Activated naive CD8-positive, alpha-beta T cell treated with anti-CD3 and anti-CD28 coated beads for 36 hours (primary cell): Measurements from ENCODE around the gene RELN. TPM values are rescaled to one million over a fixed set of nuclear protein-coding genes. Genes with fewer than 3 reads are reported as not detected.

Experiments
- DNase-seq: peaks from one replicate; pipeline ENCODE4 v3.0.0; 2021
- H3K27ac Mint-ChIP-seq: one replicate; pipeline ENCODE4 v1.8.0; 2022; ENCODE audit warnings: mild to moderate bottlenecking, moderate library complexity, mixed read lengths
- H3K27me3 Mint-ChIP-seq: one replicate; pipeline ENCODE4 v1.8.0; 2022; ENCODE audit warnings: mild to moderate bottlenecking, mixed read lengths
- H3K36me3 Mint-ChIP-seq: one replicate; pipeline ENCODE4 v1.8.0; 2021; ENCODE audit warnings: mild to moderate bottlenecking, mixed read lengths
- H3K4me1 Mint-ChIP-seq: one replicate; pipeline ENCODE4 v1.8.0; 2021; ENCODE audit warnings: mixed read lengths
- H3K4me3 Mint-ChIP-seq: one replicate; pipeline ENCODE4 v1.8.0; 2022; ENCODE audit warnings: mild to moderate bottlenecking, moderate library complexity, mixed read lengths
- H3K9me3 Mint-ChIP-seq: one replicate; pipeline ENCODE4 v1.8.0; 2022; ENCODE audit warnings: mixed read lengths
- total RNA-seq, 2 experiments: library from RNA; stranded (reverse); gene quantifications; one replicate each; pipeline ENCODE4 v1.2.3, GENCODE V29; 2021

RELN gene
- total RNA-seq, 2 experiments from 2014 or later, result not detected

DNA sequence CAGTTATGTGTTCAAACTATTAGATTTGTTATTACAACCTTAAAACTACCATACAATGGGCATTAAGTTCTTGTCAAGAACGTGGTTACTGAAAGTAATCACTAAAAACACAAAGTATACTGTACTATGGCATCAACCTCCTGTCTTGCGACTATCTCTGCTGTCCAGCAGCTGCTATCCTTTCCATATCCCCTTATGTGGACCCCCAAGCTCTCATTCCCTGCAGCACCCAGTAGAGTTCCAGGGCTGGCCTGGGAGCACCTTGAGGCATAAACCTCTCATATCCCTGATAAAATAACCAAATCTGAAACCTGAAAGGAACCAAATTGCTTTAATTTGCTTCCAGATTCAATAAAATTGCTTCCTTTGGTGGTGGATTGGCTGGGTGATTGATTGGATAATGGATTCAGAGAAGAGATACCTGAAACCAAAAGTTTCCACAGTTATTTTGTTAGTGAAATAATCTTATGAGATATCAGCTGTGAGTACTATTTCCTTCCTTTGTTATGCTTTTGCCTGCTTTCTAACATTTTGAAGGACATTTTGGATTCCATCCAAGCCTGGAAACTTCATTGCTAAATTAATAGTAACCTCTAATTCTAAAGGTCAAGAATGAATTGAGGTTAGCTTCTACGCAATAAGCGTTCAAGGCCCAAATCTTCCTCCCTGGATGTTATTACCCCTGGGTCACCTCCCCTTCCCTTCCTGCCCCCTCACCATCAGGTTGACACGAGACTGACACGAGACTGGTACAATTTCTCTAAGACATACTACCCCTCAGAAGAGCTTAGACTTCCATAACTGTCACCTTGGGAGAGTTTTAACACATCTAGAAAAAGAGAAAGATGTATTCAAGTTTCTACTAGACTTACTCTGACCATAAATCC is 48.8 kb downstream of the RELN start:
- no peak for DNase-seq
- H3K27me3 Mint-ChIP-seq, result peaks cover 16% of the 10 kb centered on the region
- H3K36me3 Mint-ChIP-seq, result no peaks in the 10 kb centered on the region
- no peak overlapping the region for H3K27ac Mint-ChIP-seq
- H3K4me3 Mint-ChIP-seq, result no peak overlapping the region
- no peaks in the 10 kb centered on the region for H3K4me1 Mint-ChIP-seq
- H3K9me3 Mint-ChIP-seq, result no peaks in the 10 kb centered on the region

DNA sequence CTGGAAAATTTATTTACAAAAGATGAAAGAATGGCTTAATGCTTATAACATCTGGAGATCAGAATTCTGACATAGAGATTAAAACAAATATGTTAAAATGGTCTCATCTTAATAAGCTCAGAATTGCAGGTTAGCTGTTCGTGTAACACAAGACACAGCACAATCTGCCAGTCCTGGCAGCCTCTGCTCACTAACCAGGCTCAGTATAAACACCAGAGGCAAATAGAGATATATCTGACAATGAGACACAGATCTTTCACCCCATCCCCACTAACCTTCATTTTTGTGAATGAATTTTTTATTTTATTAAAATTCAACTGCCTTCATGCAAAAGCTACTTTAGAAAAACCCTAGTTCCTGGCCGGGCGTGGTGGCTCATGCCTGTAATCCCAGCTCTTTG is 51.8 kb downstream of the RELN start:
- H3K4me1 Mint-ChIP-seq, result no peaks in the 10 kb centered on the region
- H3K27me3 Mint-ChIP-seq, result peaks cover 16% of the 10 kb centered on the region
- H3K27ac Mint-ChIP-seq, result no peak overlapping the region
- DNase-seq, result no peak
- no peaks in the 10 kb centered on the region for H3K9me3 Mint-ChIP-seq
- H3K36me3 Mint-ChIP-seq, result no peaks in the 10 kb centered on the region
- no peak overlapping the region for H3K4me3 Mint-ChIP-seq

GRCh38 chr7:103936558-103936957 is 52.9 kb downstream of the RELN start:
- H3K9me3 Mint-ChIP-seq, result no peaks in the 10 kb centered on the region
- no peak overlapping the region for H3K4me3 Mint-ChIP-seq
- no peaks in the 10 kb centered on the region for H3K4me1 Mint-ChIP-seq
- H3K36me3 Mint-ChIP-seq, result no peaks in the 10 kb centered on the region
- DNase-seq, result no peak
- no peak overlapping the region for H3K27ac Mint-ChIP-seq
- H3K27me3 Mint-ChIP-seq, result peaks cover 15% of the 10 kb centered on the region

- Mint-ChIP-seq H3K27ac (no peak overlapping the region), H3K4me3 (no peak overlapping the region), H3K9me3 (no peaks in the 10 kb centered on the region), H3K4me1 (no peaks in the 10 kb centered on the region), H3K27me3 (peaks cover 10% of the 10 kb centered on the region), H3K36me3 (no peaks in the 10 kb centered on the region)
- no peak for DNase-seq
Measured at GRCh38 chr7:103934508-103934907, 55.0 kb downstream of the RELN start.

GRCh38 chr7:103932389-103932788 is 57.1 kb downstream of the RELN start:
- Mint-ChIP-seq H3K27ac (no peak overlapping the region), H3K4me1 (no peaks in the 10 kb centered on the region), H3K36me3 (no peaks in the 10 kb centered on the region), H3K27me3 (peaks cover 10% of the 10 kb centered on the region), H3K4me3 (no peak overlapping the region), H3K9me3 (no peaks in the 10 kb centered on the region)
- DNase-seq, result no peak

DNA sequence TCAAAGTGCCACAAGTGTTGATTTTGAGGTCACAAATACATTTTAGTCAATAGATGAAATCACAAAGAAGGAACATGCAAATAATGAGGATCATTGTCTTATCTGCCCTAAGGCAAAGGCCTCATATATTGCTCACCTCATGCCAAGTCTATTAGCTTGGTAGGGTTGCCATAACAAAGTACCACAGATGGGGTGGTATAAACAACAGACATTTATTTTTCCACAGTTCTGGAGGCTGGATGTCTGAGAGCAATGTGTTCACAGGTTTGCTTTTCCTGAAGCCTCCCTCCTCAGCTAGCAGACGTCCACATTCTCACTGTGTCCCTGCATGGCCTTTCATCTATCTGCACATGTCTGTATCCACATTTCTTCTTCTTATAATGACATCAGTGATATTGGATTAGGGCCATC is 59.6 kb downstream of the RELN start:
- DNase-seq, result no peak
- H3K36me3 Mint-ChIP-seq, result no peaks in the 10 kb centered on the region
- H3K4me1 Mint-ChIP-seq, result no peaks in the 10 kb centered on the region
- H3K4me3 Mint-ChIP-seq, result no peak overlapping the region
- no peak overlapping the region for H3K27ac Mint-ChIP-seq
- H3K9me3 Mint-ChIP-seq, result no peaks in the 10 kb centered on the region
- peaks cover 3% of the 10 kb centered on the region for H3K27me3 Mint-ChIP-seq

- no peak for DNase-seq
- no peaks in the 10 kb centered on the region for H3K4me1 Mint-ChIP-seq
- no peaks in the 10 kb centered on the region for H3K9me3 Mint-ChIP-seq
- peaks cover 7% of the 10 kb centered on the region for H3K27me3 Mint-ChIP-seq
- H3K4me3 Mint-ChIP-seq, result no peak overlapping the region
- no peaks in the 10 kb centered on the region for H3K36me3 Mint-ChIP-seq
- no peak overlapping the region for H3K27ac Mint-ChIP-seq
Measured at GRCh38 chr7:103928581-103928980, 60.9 kb downstream of the RELN start.

DNA sequence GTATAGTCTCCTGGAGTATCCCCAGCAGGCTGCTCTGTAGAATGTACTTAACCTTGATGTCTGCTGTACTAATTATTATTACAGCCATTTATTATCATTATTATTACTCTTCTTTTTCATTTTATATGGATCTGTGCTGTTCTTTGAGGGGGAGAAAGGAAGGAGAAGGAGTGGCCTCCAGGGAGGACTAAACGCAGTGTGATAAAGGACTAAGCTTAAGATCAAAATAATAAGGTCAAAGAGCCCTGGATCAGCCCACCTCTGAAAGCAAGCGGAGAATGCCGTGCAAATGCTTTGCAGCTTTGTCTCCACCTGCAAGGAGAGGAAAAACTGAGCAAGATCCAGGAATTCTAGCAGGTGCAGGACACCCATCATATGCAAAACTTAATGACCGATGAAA is 65.3 kb downstream of the RELN start:
- peaks cover 13% of the 10 kb centered on the region for H3K27me3 Mint-ChIP-seq
- no peaks in the 10 kb centered on the region for H3K4me1 Mint-ChIP-seq
- H3K4me3 Mint-ChIP-seq, result no peak overlapping the region
- no peak overlapping the region for H3K27ac Mint-ChIP-seq
- no peaks in the 10 kb centered on the region for H3K36me3 Mint-ChIP-seq
- H3K9me3 Mint-ChIP-seq, result no peaks in the 10 kb centered on the region
- DNase-seq, result no peak

GRCh38 chr7:103922407-103922806 is 67.1 kb downstream of the RELN start:
- Mint-ChIP-seq H3K27me3 (peaks cover 13% of the 10 kb centered on the region), H3K36me3 (no peaks in the 10 kb centered on the region), H3K27ac (no peak overlapping the region), H3K4me1 (no peaks in the 10 kb centered on the region), H3K9me3 (no peaks in the 10 kb centered on the region), H3K4me3 (no peak overlapping the region)
- no peak for DNase-seq

GRCh38 chr7:103921692-103922091 is 67.8 kb downstream of the RELN start:
- no peak for DNase-seq
- H3K4me1 Mint-ChIP-seq, result no peaks in the 10 kb centered on the region
- H3K9me3 Mint-ChIP-seq, result no peaks in the 10 kb centered on the region
- no peak overlapping the region for H3K4me3 Mint-ChIP-seq
- peaks cover 14% of the 10 kb centered on the region for H3K27me3 Mint-ChIP-seq
- no peak overlapping the region for H3K27ac Mint-ChIP-seq
- no peaks in the 10 kb centered on the region for H3K36me3 Mint-ChIP-seq

DNA sequence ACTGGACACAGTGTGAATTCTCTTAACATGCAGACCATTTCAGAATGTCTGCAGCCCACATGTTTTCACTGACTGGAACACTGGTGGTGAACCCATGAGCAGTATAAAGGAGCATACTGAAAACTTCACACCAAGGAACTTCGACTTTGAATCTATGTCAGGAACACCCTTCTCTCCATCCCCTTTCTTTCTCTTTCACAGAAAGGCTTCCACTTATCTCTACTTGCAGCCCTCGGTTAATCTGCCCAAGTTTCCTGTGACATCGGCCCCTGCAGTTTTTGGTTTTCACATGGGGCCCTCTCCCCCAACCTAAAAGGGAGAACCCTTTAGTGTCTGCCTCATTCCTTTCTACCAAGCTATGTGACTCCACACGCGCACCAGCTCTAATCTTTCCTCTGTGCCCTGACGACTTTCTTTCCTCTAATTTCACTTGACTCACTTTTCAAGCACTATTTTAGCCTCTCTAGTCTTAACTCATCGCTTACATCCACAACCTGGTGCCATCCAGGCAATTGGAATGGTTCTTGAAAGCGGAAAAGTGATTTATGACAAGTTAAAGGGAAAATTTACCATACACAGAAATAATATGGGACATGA is 70.1 kb downstream of the RELN start:
- no peaks in the 10 kb centered on the region for H3K4me1 Mint-ChIP-seq
- H3K27ac Mint-ChIP-seq, result no peak overlapping the region
- DNase-seq, result no peak
- H3K4me3 Mint-ChIP-seq, result no peak overlapping the region
- H3K27me3 Mint-ChIP-seq, result peaks cover 21% of the 10 kb centered on the region
- H3K9me3 Mint-ChIP-seq, result no peaks in the 10 kb centered on the region
- no peaks in the 10 kb centered on the region for H3K36me3 Mint-ChIP-seq

DNA sequence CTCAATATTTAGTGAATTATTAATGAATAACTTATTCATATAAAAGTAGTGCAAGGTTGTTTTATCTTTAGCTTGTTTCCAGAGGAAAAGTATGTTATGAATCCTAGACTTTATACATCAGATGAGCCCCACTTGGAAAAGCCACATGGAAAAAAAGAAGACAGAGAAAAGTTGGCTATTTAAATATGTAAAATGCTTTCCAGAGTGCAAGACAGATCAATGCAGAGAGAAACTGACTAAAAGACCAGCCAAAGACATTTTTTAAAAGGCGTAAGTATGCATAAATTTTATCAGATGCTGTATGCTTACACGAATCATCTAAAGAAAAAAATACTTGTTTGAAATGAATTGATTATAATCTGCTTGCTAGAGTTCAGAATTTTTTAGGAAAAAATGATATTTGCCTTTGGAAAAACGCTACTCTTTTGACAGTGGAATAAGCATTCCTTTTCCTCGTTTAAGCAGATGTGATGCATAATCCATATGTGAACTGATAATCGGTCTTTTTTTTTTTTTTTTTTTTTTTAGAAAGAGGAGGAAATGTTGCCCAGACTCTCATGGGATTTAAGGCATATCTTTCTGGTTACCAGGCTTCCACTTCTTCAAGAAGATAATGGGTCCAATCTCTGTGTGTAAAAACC is 70.7 kb downstream of the RELN start:
- Mint-ChIP-seq H3K27ac (no peak overlapping the region), H3K36me3 (no peaks in the 10 kb centered on the region), H3K4me1 (no peaks in the 10 kb centered on the region), H3K4me3 (no peak overlapping the region), H3K9me3 (no peaks in the 10 kb centered on the region), H3K27me3 (peaks cover 17% of the 10 kb centered on the region)
- no peak for DNase-seq

DNA sequence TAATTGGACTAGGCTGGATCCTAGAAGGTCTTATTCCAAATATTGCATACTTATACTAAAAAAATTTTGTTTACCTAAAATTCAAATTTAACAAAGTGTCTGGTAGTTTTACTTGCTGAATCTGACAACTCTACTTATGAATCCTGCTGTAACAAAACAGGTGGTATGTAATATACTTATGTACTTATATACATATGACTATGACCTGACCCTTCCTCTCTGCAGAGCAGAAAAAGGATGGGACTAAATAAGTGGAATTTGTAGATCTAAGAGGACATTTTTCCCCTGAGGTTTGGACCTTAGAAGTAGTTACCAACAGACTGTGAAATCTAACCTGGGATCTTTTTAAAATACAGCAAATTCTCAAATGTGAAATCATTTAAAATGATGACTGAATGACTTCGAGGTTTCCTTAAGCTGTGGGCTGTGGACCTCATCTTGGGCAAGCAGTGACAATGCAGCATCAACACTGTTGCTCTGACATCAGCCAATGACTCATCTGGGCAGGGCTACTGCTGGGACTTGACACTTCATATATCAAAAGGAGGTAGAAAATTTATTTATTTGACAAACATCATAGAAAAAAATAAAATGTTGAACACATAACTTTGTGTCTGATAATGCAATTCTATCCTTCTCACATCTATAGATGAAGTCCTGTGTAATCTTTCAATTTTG is 73.6 kb downstream of the RELN start:
- Mint-ChIP-seq H3K9me3 (no peaks in the 10 kb centered on the region), H3K4me1 (no peaks in the 10 kb centered on the region), H3K36me3 (no peaks in the 10 kb centered on the region), H3K4me3 (no peak overlapping the region), H3K27me3 (peaks cover 12% of the 10 kb centered on the region), H3K27ac (no peak overlapping the region)
- DNase-seq, result no peak

GRCh38 chr7:103914147-103914899 is 75.1 kb downstream of the RELN start:
- Mint-ChIP-seq H3K27ac (no peak overlapping the region), H3K9me3 (peaks cover 2% of the 10 kb centered on the region), H3K4me3 (no peak overlapping the region), H3K36me3 (no peaks in the 10 kb centered on the region), H3K27me3 (peaks cover 8% of the 10 kb centered on the region), H3K4me1 (no peaks in the 10 kb centered on the region)
- no peak for DNase-seq
